NCI-H1436 (cell line): ENCODE results near the gene SORCS1.

Experiments
- DNase-seq: peaks from one replicate; lab custom pipeline; 2025; lab: John Stamatoyannopoulos, UW

The SORCS1 gene

DNA sequence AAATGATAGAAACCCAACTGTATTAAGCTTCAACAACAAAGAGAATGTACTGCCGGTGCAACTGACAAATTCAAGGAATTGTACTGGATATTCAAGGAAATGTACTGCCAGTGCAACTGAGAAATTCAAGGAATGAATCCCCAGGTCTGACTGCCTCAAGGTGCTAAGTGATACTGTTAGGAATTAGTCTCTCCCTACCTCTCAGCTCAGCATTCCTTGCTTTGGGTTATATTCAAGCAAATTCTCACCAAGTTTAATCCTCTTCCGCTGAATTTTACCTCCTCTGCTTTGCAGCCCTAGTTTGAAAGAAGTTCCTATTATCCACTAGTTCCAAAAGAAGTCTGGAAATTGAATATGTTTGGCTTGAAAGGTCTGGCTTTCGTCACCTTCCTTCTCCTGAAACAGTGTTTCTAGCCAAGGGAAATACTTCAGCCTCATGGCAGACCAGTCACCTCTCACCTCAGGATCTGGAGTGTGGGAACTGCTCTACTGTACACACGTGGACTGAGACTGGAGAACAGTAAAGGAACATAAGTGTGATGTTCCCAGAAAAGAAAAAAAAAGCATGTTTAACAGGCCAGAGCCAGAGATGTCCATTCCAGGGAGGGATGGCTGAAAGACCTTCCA is 60.4 kb downstream of the SORCS1 start:
- DNase-seq = no peak

GRCh38 chr10:107103174-107104025 is 61.1 kb downstream of the SORCS1 start:
- DNase-seq = no peak

GRCh38 chr10:107098326-107098725 is 66.2 kb downstream of the SORCS1 start:
- DNase-seq = no peak

DNA sequence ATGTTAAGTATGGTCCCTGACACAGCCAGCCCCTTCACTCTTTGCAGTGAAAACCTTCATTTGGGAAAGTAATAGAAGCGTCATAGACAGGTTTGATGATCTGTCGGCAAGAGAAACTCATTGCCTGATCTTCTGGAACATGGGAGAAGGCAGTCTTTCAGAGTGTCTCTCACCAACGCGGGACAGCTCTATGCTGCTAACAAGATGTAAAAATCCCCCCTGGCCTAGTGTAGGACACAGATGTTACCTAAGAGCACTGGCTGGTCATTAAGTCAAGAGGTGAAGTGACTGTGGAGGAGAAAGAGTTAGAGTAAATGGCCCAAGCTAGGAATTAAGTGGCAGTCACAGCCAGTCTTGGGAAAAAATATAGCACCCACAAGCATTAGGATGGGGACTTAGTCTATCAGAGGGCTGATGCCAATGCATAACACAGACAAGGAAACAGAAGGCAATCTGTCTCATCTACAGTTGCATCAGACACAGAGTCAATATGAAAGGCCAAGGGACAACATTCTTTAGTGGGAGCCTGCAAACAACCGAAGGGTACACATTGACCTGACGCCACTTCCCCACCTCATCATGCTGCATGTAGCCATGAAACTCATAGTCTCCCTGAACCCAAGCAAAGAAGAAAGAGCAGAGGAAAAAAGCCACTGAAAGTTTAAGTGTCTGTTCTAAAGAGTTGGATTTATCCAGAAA is 69.5 kb downstream of the SORCS1 start:
- no peak for DNase-seq

DNA sequence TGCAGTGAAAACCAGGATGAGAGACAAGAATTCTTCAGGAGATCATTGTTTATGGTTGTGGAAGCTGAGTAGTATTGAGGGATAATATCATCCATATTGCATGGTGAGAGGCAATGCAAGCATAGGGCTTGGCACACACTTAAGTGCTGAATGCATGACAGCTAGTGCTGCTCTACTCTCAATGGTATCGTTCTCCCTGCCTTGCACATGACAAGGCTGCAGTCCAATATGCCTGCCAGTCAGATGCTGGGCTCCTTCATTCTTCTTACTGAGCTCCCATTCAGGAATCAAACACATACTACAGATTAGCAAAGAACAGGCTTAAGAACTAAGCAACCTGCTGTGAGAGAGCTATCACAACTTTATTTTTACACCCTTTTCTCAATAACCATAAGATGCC is 72.2 kb downstream of the SORCS1 start:
- no peak for DNase-seq

DNA sequence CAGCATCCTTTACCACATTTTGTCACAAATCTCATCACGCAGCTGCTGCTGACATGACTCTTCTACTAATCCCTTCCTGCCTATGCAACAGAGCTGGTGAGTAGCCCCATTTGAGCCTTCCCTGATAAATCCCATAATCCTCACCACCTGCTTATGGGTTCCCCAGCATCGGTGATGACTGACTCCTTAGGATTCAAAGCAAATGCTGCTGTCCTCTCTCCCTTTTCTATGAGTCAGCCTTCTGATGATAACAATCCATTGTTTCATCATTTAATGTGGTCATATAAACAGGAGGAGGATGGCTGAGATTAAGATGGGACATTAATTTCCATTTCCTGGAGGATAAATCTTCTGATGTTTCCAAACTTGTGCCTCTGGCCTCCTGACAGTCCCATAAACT is 73.4 kb downstream of the SORCS1 start:
- DNase-seq = no peak

GRCh38 chr10:107085665-107086525 is 78.6 kb downstream of the SORCS1 start:
- DNase-seq = no peak

- no peak for DNase-seq
Observed at GRCh38 chr10:107083388-107084009, 81.0 kb downstream of the SORCS1 start.

DNA sequence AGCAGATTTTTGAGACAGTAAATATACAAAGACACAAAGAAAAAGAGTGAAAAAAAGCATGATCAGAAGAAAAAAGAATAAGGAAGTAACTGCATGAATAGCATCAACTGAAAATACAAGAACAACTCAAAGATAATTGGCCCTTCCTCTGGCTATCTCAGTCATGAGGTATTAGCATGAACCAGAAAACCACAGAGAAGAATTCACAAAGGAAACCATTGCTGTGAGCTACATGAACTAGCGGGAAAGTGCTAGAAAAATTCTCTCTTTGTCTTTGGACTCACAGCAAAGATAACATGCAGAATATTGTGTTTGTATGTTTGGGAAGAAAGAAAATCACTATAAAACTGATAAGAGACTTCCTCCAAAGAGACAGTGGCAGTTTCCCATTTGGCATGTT is 82.9 kb downstream of the SORCS1 start:
- no peak for DNase-seq

- no peak for DNase-seq
Observed at GRCh38 chr10:107075117-107075516, 89.4 kb downstream of the SORCS1 start.

DNA sequence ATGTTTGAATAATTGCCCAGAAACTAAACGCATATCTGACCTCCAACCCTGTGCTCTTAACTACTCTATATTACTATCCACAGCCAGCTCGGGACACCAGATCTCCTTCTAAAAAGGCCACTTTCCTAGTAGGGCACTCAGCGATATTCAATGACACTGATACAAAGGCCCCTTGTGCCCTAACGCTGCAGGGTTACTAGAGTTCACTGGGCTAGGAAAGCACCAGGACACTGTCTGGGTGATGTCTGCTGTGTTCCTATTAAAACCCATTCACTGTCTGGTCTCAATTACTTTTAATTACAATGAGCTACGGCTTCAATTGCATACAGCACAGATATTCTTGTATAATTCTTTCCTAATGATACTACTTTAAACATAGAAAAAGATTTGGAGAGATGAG is 91.7 kb downstream of the SORCS1 start:
- no peak for DNase-seq

GRCh38 chr10:107072028-107072427 is 92.5 kb downstream of the SORCS1 start:
- DNase-seq = no peak

DNA sequence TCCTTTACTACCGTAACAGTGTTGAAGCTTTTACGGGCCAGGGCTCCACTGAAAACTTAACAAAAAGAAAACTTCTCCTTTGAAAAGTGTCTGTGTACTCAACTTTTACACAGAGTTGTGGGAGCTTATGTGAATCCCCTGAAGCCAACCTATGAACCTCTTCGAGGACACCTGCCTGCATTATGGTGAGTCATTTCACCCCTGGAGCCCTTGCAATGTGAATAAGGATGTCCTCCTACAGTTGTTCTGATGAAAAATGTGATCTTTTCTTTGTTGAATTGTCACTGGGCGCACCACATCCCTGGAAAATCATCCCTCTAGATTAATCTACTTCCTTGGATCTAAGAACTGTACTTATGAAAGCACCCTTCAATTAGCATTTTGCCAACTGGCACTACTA is 93.2 kb downstream of the SORCS1 start:
- no peak for DNase-seq

DNA sequence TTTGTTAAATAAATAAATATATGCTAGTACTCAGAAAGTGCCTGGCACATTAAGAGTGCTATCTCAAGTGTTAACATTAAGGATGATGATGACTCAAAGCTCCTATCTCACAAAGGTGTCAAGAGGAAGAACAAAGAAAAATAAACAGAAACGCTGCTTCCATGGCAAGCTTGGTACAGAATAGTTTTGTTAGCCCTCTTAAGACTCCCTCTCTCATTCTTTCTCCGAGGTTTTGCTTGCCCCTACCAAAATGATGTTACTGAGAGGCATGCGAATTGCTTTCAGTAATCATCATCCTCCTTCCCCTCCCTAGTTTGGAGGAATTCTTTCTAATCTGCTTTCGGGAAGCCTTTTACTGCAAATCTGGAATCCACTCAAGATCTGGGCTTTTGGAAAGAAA is 96.7 kb downstream of the SORCS1 start:
- no peak for DNase-seq

DNA sequence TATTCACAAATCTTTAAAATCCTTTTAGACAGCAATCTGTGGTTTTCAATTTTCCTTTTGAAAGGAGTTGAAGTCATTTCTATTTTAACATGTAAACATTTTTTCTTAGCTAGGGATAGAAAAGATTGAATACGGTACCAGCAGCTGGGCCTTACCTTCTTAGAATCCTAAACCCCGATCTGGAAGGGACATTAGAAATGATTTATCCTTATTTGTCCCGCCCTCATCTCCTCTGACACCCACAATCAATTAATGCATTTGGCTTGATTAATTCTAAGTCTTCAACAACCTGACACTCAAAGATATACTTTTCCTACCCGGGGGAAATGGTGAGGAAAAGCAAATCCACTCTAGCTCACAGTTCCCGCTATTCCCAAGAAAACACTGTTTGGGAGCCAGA is 100.4 kb downstream of the SORCS1 start:
- no peak for DNase-seq

DNA sequence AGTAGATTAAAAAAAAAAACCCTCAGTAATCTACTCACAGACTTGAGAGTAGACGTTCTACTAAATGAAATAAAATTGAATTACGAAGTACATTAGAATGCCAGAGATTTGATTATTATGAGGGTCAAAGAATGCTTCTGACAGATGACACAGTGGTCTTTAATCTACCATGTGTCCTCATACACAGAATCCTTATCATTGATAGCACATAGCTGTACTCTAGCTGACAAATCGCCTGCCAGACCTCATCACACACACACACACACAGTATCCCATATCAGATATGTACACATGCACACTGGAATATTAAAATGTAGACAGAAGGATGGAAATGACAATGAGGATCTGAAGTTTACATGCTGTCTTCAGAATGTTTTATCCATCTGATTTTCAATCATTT is 104.6 kb downstream of the SORCS1 start:
- DNase-seq = no peak

GRCh38 chr10:107059068-107059804 is 105.3 kb downstream of the SORCS1 start:
- DNase-seq = no peak

DNA sequence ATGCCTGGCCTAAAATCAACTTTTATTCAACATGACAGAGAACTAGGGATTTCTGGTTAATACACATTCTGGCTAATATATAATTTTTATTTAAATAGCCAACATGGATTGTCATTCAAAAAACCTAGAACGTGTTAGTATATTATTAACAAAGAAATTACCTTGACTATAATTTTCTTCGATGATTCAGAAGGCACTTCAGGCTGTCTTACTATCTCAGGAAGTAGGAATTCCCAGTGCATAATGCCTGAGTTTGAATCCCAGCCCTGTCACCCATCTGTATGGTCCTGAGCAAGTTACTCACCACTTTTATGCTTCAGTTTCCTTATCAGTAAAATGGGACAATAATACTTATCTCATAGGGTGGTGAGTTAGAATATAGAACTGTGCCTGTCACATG is 106.2 kb downstream of the SORCS1 start:
- DNase-seq = no peak

DNA sequence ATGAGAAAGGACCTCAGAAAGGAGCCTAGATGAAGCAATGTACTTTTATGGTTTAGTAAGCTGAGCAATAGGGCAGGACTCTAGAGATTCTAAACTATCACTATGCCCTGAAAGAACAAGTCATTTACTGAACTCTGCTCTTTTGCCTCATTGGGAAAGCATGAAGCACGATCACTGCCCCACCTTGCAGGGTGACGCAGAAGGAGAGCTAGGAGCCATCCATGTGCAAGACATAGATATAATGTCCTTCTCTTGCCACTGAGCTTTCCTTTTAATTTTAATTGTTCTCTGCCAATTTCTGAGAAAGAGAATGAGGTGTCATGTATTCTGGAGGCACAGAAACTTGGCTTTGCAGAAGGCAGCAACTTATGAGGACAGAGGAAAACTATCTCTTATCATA is 108.3 kb downstream of the SORCS1 start:
- no peak for DNase-seq

DNA sequence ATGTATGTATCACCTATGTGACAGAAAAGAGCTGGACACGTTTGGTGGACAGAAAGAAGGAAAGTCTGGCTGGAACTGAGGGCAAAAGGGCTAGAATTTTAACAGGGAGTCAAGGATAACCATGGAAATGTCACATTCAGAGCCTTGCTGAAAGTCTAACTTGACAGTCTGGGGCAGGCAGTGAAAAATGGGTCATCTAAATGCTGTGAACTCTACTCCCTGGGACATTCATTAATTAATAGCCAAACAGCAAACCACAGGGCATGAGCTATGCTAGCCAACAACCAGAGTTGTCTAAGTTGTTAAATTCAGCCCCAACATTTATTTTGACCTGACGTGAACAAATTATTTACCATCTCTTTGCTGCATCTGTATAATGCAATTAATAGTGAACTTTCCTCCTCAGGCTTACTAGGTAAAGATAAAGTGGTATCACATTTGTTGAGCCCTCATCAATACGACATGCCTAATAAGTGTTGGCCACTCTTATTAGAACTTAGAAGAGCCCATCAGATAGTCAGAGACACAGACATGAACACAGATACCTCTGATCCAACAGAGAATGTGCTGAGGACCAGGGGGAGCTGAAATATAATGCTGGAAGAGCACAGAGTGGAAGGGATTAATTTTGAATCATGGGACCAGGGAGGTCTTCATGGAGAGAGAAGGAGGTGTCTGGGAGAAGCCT is 109.9 kb downstream of the SORCS1 start:
- DNase-seq = no peak
